Stimulated activated CD8-positive, alpha-beta memory T cell treated with anti-CD3 and anti-CD28 coated beads, Interleukin-4, amount 100 ng/mL, for 48 hours (primary cell): ENCODE results near the gene NME3.

Experiments
- DNase-seq: peaks from one replicate; pipeline ENCODE4 v3.0.0-alpha.2; 2020

NME3 gene

GRCh38 chr16:1779234-1779701 is 7.9 kb upstream of the NME3 start:
- no peak for DNase-seq

DNA sequence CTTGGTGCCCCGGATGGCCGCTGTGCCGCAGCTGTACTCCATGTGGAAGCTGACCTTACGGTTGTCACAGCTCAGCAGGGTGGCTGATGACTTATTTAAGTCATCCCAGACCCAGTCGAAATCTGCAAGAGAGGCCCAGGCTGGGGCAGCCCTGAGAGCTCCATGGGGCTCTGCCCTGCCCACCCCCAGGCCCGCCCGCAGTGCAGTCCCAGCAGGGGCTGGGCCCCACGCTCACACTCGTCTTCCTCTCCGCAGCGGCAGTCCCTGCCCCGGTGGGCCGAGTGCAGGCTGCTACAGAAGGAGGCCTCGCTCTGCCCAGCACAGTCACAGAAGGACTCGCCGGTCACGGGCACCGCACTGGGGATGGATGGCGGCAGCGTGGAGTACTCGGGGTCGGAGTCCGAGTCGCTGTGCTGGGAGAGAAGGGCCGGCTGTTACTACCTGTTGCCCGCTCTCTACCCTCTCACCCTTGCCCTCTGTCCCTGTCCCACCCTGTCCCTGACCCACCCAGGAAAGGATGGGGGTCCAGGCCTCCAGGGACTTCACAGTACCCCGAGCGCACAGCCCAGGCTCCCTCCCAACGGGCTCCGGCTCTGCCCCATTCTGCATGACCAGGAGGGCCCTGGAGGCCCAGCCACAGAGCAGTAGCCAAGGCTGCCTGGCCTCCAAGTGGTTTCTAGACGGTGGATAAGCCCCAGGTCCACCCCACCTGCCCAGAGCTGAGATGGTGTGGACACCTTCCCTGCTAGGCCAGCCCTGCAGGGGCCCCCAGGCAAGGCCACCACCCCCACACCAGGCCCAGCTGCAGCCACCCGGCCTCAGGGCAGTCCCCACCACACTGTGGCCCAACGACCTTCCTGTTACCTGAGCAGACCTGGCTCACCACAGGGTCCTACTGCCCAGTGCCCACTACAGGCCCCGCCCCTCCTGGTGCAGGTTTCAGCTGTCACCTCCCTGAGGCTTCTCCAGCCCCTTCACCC is 7.1 kb upstream of the NME3 start:
- DNase-seq: no peak

DNA sequence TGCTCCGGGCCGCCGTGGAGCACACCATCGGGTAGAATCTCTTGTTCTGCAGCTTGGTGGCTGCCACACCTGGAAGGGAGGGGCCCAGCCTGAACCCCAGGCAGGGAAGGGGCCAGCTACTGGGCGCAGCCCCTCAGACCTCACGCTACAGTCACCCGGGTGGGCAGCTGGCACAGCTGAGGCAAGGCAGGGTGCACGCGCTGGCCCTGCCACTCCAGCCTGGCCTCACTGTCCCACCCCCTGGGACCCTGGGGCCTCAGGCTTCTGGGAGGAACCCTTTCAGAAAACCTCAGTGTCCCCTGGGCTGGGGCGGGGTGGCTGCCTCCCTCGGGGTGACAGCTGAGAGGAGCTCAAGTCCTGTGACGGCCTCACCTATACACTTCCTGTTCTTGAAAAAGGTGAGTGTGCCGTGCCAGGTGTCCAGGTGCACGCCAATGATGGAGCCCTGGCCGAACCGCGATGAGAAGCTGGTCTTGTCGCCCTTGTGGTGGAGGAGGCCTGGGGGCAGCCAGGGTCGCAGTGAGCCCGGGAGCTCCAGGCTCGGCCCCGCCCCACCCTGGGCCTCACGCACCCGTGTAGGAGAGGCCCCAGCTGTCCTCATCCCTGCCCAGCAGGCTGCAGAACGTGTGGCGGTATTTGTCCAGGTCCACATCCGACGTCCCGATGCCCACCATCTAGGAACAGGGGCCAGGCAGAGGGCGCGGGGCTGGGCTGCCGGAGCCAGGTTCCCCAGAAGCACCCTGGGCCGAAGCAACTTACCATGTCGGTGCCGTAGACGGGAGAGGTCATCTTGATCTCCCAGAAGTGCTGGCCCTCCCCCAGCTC is 6.2 kb upstream of the NME3 start:
- DNase-seq: no peak

- no peak for DNase-seq
Measured at GRCh38 chr16:1776991-1777374, 5.6 kb upstream of the NME3 start.

- DNase-seq: no peak
Measured at GRCh38 chr16:1776672-1776955, 5.3 kb upstream of the NME3 start.

DNA sequence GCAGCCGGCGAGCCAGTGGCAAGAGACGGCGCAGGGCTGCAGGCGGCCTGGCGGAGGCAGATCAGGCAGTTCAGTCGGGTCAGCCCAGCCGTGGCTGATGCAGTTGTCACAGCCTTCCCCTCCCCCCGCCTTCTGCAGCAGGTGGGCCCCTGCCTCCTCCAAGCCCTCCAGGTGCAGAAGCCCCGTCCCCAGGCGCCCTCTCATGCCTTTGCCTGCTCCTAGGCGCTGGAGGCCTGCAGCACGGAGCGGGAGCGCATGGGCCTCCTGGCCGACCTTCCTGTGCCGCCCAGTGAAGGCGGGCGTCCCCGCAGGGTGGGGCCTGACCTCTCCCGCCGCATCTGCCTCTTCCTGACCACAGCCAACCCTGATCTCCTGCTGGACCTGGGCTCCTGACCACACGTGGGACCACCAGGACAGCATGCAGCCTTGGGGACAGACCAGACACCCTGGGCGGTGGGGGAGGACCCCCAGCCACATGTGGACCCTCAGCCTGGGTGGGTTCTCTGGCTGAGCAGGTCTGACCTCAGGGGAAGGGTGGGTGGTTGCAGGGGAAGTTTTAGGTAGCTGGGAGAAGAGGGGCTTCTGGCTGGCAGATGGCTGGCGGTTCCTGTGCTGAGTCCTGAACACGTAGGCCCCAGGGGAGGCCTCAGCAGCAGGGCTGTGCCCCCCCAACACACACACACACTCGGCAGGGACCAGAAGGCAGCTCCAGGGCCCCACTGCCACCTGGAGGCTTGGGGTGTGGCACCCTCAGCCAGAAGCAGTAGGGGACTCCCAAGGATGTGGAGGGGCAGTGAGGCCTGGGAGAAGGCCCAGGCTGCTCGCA is 4.7 kb upstream of the NME3 start:
- no peak for DNase-seq

GRCh38 chr16:1775006-1775845 is 3.9 kb upstream of the NME3 start:
- no peak for DNase-seq

- DNase-seq: no peak
Measured at GRCh38 chr16:1774448-1774780, 3.1 kb upstream of the NME3 start.

DNA sequence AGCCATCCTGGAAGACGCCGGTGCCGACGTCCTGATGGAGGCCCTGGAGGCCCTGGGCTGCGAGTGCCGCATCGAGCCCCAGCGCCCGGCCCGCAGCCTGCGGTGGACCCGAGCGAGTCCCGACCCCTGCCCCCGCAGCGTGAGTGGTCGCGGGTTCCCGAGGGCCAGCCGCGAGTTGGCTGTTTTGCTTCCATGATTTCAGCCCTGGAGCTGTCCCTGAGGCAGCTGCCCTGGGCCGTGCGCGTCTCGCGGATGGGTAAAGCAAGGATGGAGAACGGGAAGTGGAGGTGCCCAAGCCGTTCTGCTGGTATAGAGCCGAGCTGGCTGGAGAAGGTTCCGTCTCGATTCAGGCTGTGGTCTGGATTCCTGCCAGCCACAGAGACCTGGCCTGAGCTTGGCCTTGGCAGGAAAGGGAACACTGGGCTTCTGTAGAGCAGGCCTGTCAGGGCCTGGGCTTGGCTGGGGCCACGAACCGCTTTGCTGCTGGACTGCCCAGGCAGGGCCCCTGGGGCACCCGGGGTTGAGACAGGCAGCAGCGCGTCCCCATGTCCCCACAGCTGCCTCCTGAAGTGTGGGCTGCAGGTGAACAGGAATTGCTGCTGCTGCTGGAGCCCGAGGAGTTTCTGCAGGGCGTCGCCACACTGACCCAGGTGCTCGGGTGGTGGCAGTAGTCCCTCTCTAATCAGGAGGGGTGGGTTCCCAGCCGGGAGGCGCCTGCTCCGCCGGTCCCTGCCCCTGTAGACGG is 2.5 kb upstream of the NME3 start:
- peak; percentile 49 for DNase-seq

DNA sequence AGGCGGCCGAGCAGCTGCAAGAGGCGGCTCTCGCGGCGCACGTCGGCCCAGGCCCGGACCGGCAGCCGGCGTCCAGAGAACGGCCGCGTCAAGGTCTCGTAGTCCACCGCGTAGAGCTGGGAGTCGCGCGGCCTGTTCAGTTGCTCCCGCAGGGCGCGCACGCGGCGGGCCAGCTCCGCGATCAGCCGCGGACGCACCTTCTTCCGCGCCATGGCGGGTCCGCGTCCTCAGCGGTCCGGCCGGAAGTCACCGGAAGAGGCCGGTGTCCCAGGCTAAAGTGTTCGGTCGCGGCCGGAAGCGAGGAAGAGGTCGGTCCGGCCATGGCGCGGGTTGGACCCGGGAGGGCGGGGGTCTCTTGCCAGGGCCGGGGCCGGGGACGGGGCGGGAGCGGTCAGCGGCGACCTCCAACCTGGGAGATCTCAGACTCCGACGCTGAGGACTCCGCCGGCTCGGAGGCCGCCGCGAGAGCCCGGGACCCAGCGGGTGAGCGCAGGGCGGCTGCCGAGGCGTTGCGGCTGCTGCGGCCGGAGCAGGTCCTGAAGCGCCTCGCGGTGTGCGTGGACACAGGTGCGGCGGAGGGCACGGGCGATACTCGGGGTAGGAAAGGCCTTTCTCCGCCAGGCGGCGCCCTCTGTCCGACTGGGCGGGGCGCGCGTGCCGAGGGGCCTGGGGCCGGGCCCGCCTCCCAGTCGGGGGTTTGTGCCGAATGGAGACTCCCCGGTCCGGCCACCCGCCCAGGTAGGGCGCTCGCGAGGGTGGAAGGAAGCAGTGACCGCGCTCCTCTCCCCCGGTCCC is 1.8 kb upstream of the NME3 start, which contains the start of gene MRPS34:
MRPS34 (minus strand) TSS at position 227 of the 795 bp plus-strand sequence; CDS start at position 212, 15 bp downstream.
- peak; percentile 86 for DNase-seq

DNA sequence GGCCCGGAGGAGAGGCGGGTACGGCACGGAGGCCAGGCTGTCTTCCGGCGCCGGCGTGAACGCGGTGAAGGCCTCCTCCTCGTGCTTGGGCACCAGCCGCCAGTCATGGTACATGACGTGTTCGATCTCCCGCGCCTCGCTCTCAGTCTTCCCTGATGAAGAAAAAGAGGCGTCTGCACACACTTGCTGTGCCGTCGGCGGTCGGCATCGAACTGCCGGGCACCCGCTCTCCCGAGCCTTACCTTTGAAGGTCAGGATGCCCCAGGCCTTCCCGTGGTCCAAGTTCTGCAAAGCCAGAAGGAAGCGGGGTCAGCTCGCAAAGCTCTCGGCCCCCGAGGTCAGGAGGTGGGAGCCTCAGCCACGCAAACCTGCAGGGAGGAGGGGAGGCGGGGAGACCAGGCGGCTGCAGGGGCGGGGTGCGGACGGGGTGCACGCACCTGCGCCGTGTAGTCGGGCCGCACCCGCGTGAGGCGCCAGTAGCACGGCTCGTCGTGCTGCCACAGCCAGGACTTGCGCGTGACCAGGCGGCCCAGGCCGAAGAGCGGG is 1.1 kb upstream of the NME3 start, which contains the start of gene EME2:
EME2 (plus strand) TSS at position 449 of the 546 bp plus-strand sequence. CDS start 418 bp downstream, outside the sequence.
- peak; percentile 69 for DNase-seq

- no peak for DNase-seq
Measured at GRCh38 chr16:1771864-1772361, 570 bp upstream of the NME3 start.

DNA sequence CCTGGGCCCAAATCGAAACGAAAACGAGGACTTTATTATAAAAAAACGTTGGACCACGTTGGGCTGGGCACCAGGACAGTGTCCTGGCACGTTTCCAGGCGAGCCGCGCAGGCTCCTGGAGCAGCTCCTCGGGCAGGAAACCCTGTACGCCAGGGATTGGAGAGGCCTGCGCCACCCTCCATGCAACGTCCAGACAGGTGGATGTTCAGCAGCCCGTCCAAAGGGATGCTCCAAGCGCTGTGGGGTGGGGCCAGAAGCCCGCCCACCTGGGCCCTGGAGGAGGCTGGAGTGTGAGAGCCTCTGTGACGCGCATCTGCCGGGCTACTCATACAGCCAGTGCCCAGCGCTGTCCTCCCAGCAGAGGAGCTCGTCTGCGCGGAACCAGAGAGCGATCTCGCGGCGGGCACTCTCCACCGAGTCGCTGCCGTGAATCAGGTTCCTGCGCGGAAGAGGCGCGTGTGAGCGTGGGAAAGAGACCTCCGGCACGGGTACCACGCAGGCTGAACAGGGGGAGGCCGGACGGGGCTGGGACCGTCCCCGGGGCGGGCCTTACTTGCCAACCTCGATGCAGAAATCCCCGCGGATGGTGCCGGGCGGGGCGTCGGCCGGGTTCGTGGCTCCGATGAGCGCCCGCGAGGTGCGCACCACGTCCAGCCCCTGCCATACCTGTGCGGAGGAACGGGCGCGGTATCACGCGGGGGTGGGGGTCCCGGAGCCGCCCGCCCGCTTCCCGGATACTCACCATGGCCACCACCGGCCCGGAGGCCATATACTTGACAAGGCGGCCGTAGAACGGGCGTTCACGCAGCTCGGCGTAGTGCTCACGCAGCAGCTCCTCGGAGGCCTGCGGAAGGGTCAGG is 785 bp downstream of the NME3 start:
- peak; percentile 63 for DNase-seq

DNA sequence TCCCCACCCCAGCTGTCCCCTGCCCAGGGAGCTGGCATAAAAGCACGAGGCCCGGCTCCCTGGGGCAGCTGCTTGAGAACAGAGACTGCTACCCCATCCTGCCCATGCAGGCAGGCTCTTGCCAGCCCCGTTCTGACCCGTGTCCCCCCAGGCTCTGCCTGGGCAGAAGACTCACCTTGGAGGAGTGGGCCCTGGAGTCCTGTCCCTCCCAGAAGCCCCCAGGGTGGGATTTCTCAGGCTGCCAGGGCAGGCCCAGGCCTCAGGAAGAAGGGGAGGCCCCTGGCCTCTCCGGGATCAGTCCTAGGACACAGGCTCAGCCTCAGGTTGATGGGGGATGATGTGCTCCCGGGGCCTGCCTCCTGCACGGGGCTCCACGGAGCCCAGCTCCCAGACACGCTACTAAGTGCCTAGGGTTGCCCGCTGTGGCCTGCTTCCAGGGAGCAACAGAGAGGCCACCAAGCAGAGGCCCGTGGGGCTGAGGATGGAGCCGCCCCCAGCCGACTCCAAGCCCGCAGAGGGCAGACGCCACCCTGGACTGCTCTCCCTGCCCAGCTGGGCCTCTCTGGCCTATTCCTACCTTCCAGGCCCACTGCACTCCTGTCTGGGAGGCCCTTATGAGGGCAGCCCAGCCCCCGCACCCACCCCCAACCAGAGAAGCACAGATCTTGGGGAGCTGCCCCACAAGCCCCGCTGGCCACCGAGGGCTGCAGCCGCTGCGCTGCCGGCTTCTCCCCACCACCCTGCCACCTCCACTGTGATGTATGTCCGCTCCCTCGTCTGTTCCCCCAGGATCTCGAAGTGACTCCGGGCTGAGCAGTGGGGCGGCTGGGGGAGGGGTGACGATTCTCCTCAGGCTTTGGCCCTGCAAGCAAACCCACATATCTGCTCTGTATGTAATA is 1.7 kb downstream of the NME3 start:
- DNase-seq: no peak

- DNase-seq: no peak
Measured at GRCh38 chr16:1768767-1769401, 2.5 kb downstream of the NME3 start.

GRCh38 chr16:1768061-1768766 is 3.1 kb downstream of the NME3 start:
- no peak for DNase-seq
